MM.1S (cell line): Measurements from ENCODE around the gene CNNM2.

Source experiments
- DNase-seq: peaks from one replicate; pipeline ENCODE4 v3.0.0-alpha.2; 2015
- H2AFZ ChIP-seq: fragments of 300-600 bp; sonication (generic); 2 replicates; pipeline ENCODE4 v1.6.0; 2016; ENCODE audit warnings: antibody characterized with exemption, low read length
- H3F3A ChIP-seq: fragments of 300-600 bp; sonication (generic); 2 replicates; pipeline ENCODE4 v1.6.1; 2016; ENCODE audit warnings: mild to moderate bottlenecking, antibody characterized with exemption, low read length, moderate library complexity, mixed read lengths; ENCODE audit not compliant: insufficient read depth
- H3K27ac ChIP-seq: fragments of 300-600 bp; sonication (generic); 2 replicates; pipeline ENCODE4 v1.5.1; 2016; ENCODE audit warnings: mild to moderate bottlenecking, low read length
- H3K27me3 ChIP-seq: fragments of 300-600 bp; sonication (generic); replicated peaks from 2 replicates; pipeline ENCODE4 v1.6.0; 2016; ENCODE audit warnings: low read length; ENCODE audit not compliant: insufficient read depth
- H3K36me3 ChIP-seq: fragments of 300-600 bp; sonication (generic); replicated peaks from 2 replicates; pipeline ENCODE4 v1.6.1; 2016; ENCODE audit warnings: mild to moderate bottlenecking, low read length, mixed read lengths; ENCODE audit not compliant: insufficient read depth
- H3K4me1 ChIP-seq: fragments of 300-600 bp; sonication (generic); 2 replicates; pipeline ENCODE4 v1.6.1; 2016; ENCODE audit warnings: low read length, mixed read lengths
- H3K4me2 ChIP-seq: fragments of 300-600 bp; sonication (generic); 2 replicates; pipeline ENCODE4 v1.6.0; 2016; ENCODE audit warnings: low read depth, low read length
- H3K4me3 ChIP-seq: fragments of 300-600 bp; sonication (generic); 2 replicates; pipeline ENCODE4 v1.5.1; 2016; ENCODE audit warnings: low read length, mixed read lengths
- H3K79me2 ChIP-seq: fragments of 300-600 bp; sonication (generic); 2 replicates; pipeline ENCODE4 v1.6.1; 2016; ENCODE audit warnings: mixed run types, low read length, mixed read lengths
- H3K9ac ChIP-seq: fragments of 300-600 bp; sonication (generic); 2 replicates; pipeline ENCODE4 v1.6.1; 2016; ENCODE audit warnings: low read length, mixed read lengths
- H3K9me2 ChIP-seq: fragments of 300-600 bp; sonication (generic); replicated peaks from 2 replicates; pipeline ENCODE4 v1.6.1; 2016; ENCODE audit warnings: mild to moderate bottlenecking, low read length, mixed read lengths; ENCODE audit not compliant: insufficient read depth
- H3K9me3 ChIP-seq: fragments of 300-600 bp; sonication (generic); replicated peaks from 2 replicates; pipeline ENCODE4 v1.6.1; 2016; ENCODE audit warnings: mild to moderate bottlenecking, low read length, mixed read lengths; ENCODE audit not compliant: insufficient read depth
- H4K20me1 ChIP-seq: fragments of 300-600 bp; sonication (generic); 2 replicates; pipeline ENCODE4 v1.6.1; 2016; ENCODE audit warnings: mild to moderate bottlenecking, low read length, moderate library complexity, mixed read lengths; ENCODE audit not compliant: insufficient read depth
- EZH2 ChIP-seq: fragments of 300-600 bp; sonication (generic); optimal IDR thresholded peaks from 2 replicates; pipeline ENCODE3; 2017; ENCODE audit warnings: low read depth, mild to moderate bottlenecking, antibody characterized with exemption, low read length, mixed read lengths
- EZH2phosphoT487 ChIP-seq: fragments of 300-600 bp; sonication (generic); IDR thresholded peaks from 2 replicates; pipeline ENCODE4 v1.6.1; 2018; ENCODE audit warnings: antibody characterized with exemption, low read length
- TF ChIP-seq, protein P1 (sequence below): fragments of 300-600 bp; sonication (generic); IDR thresholded peaks from 2 replicates; pipeline ENCODE4 v1.5.1; 2016; ENCODE audit warnings: antibody characterized with exemption, low read length, mixed read lengths

CNNM2 gene

DNA sequence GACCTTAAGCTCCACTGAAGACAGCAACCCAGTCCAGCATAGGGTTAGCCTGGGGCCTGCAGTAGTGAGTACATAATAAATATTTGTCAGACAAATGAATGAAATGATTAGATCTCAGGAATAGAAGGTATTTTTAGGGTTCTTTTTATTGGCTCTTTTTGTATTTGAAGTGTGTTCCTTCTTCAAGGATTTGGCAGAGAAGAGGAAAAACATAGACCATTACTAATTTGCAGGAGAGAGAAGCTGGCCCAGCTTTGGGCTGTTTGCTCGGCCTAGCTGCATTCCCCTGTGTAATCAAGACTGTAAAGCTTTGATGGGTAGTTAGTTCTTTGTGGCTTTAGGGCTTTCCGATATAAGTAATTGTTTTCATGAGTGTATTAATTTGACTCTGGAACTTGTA, 64.2 kb downstream of the CNNM2 start:
- Histone ChIP-seq H3K9me3 (no peaks in the 10 kb centered on the region), H3K4me3 (no peak overlapping the region), H3K27ac (no peak overlapping the region), H3K9me2 (no peaks in the 10 kb centered on the region), H3F3A (no peaks in the 10 kb centered on the region), H4K20me1 (no peaks in the 10 kb centered on the region), H3K79me2 (no peaks in the 10 kb centered on the region), H3K9ac (no peak overlapping the region), H2AFZ (no peak overlapping the region), H3K4me2 (no peak overlapping the region), H3K4me1 (no peaks in the 10 kb centered on the region), H3K36me3 (no peaks in the 10 kb centered on the region), H3K27me3 (peaks cover 11% of the 10 kb centered on the region; the same call in 1 of the 2 replicates)
- no peak for DNase-seq
- TF ChIP-seq, protein P1, sequence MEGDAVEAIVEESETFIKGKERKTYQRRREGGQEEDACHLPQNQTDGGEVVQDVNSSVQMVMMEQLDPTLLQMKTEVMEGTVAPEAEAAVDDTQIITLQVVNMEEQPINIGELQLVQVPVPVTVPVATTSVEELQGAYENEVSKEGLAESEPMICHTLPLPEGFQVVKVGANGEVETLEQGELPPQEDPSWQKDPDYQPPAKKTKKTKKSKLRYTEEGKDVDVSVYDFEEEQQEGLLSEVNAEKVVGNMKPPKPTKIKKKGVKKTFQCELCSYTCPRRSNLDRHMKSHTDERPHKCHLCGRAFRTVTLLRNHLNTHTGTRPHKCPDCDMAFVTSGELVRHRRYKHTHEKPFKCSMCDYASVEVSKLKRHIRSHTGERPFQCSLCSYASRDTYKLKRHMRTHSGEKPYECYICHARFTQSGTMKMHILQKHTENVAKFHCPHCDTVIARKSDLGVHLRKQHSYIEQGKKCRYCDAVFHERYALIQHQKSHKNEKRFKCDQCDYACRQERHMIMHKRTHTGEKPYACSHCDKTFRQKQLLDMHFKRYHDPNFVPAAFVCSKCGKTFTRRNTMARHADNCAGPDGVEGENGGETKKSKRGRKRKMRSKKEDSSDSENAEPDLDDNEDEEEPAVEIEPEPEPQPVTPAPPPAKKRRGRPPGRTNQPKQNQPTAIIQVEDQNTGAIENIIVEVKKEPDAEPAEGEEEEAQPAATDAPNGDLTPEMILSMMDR, result no peak
- no peak for TF ChIP-seq EZH2
- TF ChIP-seq EZH2phosphoT487, result no peak

- Histone ChIP-seq H3K9me3 (no peaks in the 10 kb centered on the region), H4K20me1 (no peaks in the 10 kb centered on the region), H3F3A (no peaks in the 10 kb centered on the region), H3K4me1 (peaks cover 5% of the 10 kb centered on the region; the same call in 1 of the 2 replicates), H3K27me3 (peaks cover 11% of the 10 kb centered on the region), H3K79me2 (no peaks in the 10 kb centered on the region), H3K36me3 (no peaks in the 10 kb centered on the region), H3K9me2 (no peaks in the 10 kb centered on the region), H2AFZ (no peak overlapping the region), H3K9ac (no peak overlapping the region), H3K4me2 (no peak overlapping the region), H3K27ac (no peak overlapping the region), H3K4me3 (no peak overlapping the region)
- TF ChIP-seq EZH2, result no peak
- no peak for TF ChIP-seq EZH2phosphoT487
- TF ChIP-seq, protein P1, result no peak
- no peak for DNase-seq
These were observed 66.0 kb downstream of the CNNM2 start for GRCh38 chr10:102984086-102984485.

DNA sequence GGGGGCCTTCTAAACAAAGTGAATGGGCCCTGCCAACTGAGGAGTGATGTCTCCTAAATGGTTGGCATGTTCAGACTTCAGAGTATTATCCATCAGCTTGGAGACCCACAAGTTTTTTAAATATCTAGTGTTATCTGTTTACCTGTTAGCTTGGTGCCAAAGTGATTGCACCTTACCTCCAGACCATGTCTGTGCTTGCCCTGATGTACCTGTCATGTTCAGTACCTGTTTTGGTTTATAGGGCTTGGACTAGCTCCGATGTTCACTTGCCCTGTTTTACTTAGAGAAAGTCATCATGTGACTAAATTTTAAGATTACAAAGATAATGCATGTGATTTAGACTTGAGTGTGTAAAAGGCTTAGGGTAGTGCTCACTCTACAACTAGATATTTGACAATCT, 67.7 kb downstream of the CNNM2 start:
- Histone ChIP-seq H3K79me2 (no peaks in the 10 kb centered on the region), H3K27me3 (peaks cover 11% of the 10 kb centered on the region), H3K9me3 (no peaks in the 10 kb centered on the region), H3K27ac (no peak overlapping the region), H3K4me1 (peaks cover 5% of the 10 kb centered on the region; the same call in 1 of the 2 replicates), H3K9ac (no peak overlapping the region), H3K4me3 (no peak overlapping the region), H2AFZ (no peak overlapping the region), H3K4me2 (no peak overlapping the region), H3F3A (no peaks in the 10 kb centered on the region), H4K20me1 (no peaks in the 10 kb centered on the region), H3K36me3 (no peaks in the 10 kb centered on the region), H3K9me2 (no peaks in the 10 kb centered on the region)
- TF ChIP-seq, protein P1, result no peak
- TF ChIP-seq EZH2, result no peak
- TF ChIP-seq EZH2phosphoT487, result no peak
- DNase-seq, result no peak
